Keratinocyte (primary cell): ENCODE measurements around the gene PDRG1. TPM values are rescaled to one million over a fixed set of nuclear protein-coding genes. Genes with fewer than 3 reads are reported as not detected.

Source experiments
- DNase-seq: peaks from one replicate; pipeline ENCODE4 v3.0.0-alpha.2; 2011; ENCODE audit warnings: low read depth, missing footprints, low spot score
- FAIRE-seq: peaks from 2 replicates; lab custom pipeline; 2011; peaks lifted over from hg19 to GRCh38; lab: Jason Lieb, UNC
- H2AFZ ChIP-seq: 2 replicates; pipeline ENCODE4 v1.6.0; 2012; ENCODE audit warnings: low read length, control low read depth, inconsistent platforms; ENCODE audit not compliant: control insufficient read depth
- H3K27ac ChIP-seq: 2 replicates; pipeline ENCODE4 v1.5.1; 2011; ENCODE audit warnings: low read length; ENCODE audit not compliant: control insufficient read depth, insufficient read depth
- H3K27me3 ChIP-seq: 3 replicates; pipeline ENCODE4 v1.6.0; 2011; ENCODE audit warnings: low read length; ENCODE audit not compliant: control insufficient read depth, insufficient read depth; ENCODE audit errors: extremely low read depth
- H3K36me3 ChIP-seq, 2 experiments: 2 replicates in 1 of 2; 3 replicates in 1 of 2; pipeline ENCODE4 v1.5.1; 2011; ENCODE audit warnings: low read length in 2 of 2, mild to moderate bottlenecking in 1 of 2; ENCODE audit not compliant: control insufficient read depth in 2 of 2, insufficient read depth in 2 of 2; ENCODE audit errors: extremely low read depth in 1 of 2
- H3K4me1 ChIP-seq: 3 replicates; pipeline ENCODE4 v1.5.1; 2011; ENCODE audit warnings: low read length; ENCODE audit not compliant: control insufficient read depth, insufficient read depth; ENCODE audit errors: extremely low read depth
- H3K4me2 ChIP-seq: 3 replicates; pipeline ENCODE4 v1.6.0; 2011; ENCODE audit warnings: low read depth, low read length; ENCODE audit not compliant: control insufficient read depth, insufficient read depth; ENCODE audit errors: extremely low read depth
- H3K4me3 ChIP-seq, 3 experiments: fragments of 200-600 bp in 1 of 3; sonication (generic) in 1 of 3; 2 replicates in 2 of 3; 3 replicates in 1 of 3; pipeline ENCODE4 v1.5.1; 2011 to 2016; ENCODE audit warnings: low read length in 3 of 3, mild to moderate bottlenecking in 3 of 3, control low read depth in 2 of 3, inconsistent platforms in 1 of 3, low read depth in 1 of 3, mixed read lengths in 1 of 3, mixed run types in 1 of 3, moderate library complexity in 1 of 3; ENCODE audit not compliant: control insufficient read depth in 2 of 3, insufficient read depth in 2 of 3; ENCODE audit errors: extremely low read depth in 1 of 3
- H3K79me2 ChIP-seq: 2 replicates; pipeline ENCODE4 v1.6.0; 2012; ENCODE audit warnings: low read length; ENCODE audit not compliant: control insufficient read depth, insufficient read depth
- H3K9ac ChIP-seq: 3 replicates; pipeline ENCODE4 v1.6.0; 2011; ENCODE audit warnings: low read length; ENCODE audit not compliant: control insufficient read depth, insufficient read depth; ENCODE audit errors: extremely low read depth
- H3K9me1 ChIP-seq: 3 replicates; pipeline ENCODE4 v1.6.0; 2011; ENCODE audit warnings: low read length; ENCODE audit not compliant: control insufficient read depth, insufficient read depth; ENCODE audit errors: extremely low read depth
- H3K9me3 ChIP-seq: 2 replicates; pipeline ENCODE4 v1.5.1; 2012; ENCODE audit warnings: low read depth, low read length; ENCODE audit not compliant: control insufficient read depth
- H4K20me1 ChIP-seq: 3 replicates; pipeline ENCODE4 v1.6.0; 2011; ENCODE audit warnings: low read length; ENCODE audit not compliant: control insufficient read depth, insufficient read depth; ENCODE audit errors: extremely low read depth
- EZH2 ChIP-seq: IDR thresholded peaks from one replicate; pipeline ENCODE4 v1.6.1; 2012; ENCODE audit warnings: inconsistent platforms, mild to moderate bottlenecking, low read length, moderate library complexity
- dilution Hi-C: fragments of 300-500 bp; cut with MboI; formaldehyde crosslinking; loops from one replicate; pipeline ENCODE4 v1.7.0; 2020; ENCODE audit warnings: low sequenced_read_pairs; ENCODE audit not compliant: extremely low pct_ligation_motif_present
- polyA plus RNA-seq, 5 experiments: library from polyadenylated mRNA; depleted of rRNA in 3 of 5; stranded (reverse) in 3 of 5; stranded (forward) in 1 of 5; unstranded in 1 of 5; fragments of >200 nt; gene quantifications; 1 replicate in 1 of 5; 2 replicates in 3 of 5; 3 replicates in 1 of 5; pipeline versions ENCODE4 v1.2.1 to v1.2.3, GENCODE V29; 2011 to 2012; ENCODE audit warnings: missing spikeins in 2 of 5, low read depth in 1 of 5, low replicate concordance in 1 of 5
- TF ChIP-seq, protein P1 (sequence below), 3 experiments: IDR thresholded peaks in 1 of 3; conservative IDR thresholded peaks in 1 of 3; optimal IDR thresholded peaks in 1 of 3; 2 replicates in 2 of 3; 3 replicates in 1 of 3; pipeline versions ENCODE3 to v1.5.1; 2011; ENCODE audit warnings: low read length in 3 of 3, mild to moderate bottlenecking in 3 of 3, moderate library complexity in 2 of 3, control low read depth in 1 of 3, inconsistent platforms in 1 of 3; ENCODE audit not compliant: insufficient read depth in 2 of 3; ENCODE audit errors: extremely low read depth in 1 of 3

PDRG1 gene
- polyA plus RNA-seq, 1 donor (not counting 4 experiments of a cell fraction or from before 2014, with no cell fraction given): 15.3 TPM

DNA sequence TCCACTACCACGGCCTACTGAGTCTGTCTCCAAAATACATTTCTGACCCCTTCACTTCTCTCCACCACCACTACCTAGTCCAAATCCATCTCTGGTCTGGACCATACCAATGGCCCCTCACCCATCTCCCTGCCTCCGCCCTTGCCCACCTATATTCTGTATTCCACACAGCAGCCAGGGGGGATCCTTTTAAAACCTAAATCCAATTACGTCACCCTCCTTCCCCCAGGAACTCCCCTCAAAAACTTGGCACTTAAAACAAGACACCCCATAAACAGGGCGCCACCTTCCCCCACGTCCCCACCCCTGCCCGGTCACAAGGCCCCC, 680 bp downstream of the PDRG1 start:
- DNase-seq (no peak), FAIRE-seq (no peak)
- Histone ChIP-seq H2AFZ (no peak overlapping the region), H3K4me1 (peaks cover 9% of the 10 kb centered on the region), H3K9ac (peak overlapping the region; percentile 85), H3K79me2 (peaks cover 24% of the 10 kb centered on the region), H3K27me3 (peaks cover 2% of the 10 kb centered on the region), H3K9me3 (no peaks in the 10 kb centered on the region), H3K4me2 (peak overlapping the region; percentile 91), H3K27ac (peak overlapping the region; percentile 58), H3K9me1 (no peaks in the 10 kb centered on the region), H3K4me3 (peak overlapping the region; percentile 83 to 96 (median 86)), H4K20me1 (no peaks in the 10 kb centered on the region), H3K36me3 (peaks cover 5 to 28% of the 10 kb centered on the region in 2 experiments)
- dilution Hi-C loops: no loop called here
- TF ChIP-seq, protein P1, sequence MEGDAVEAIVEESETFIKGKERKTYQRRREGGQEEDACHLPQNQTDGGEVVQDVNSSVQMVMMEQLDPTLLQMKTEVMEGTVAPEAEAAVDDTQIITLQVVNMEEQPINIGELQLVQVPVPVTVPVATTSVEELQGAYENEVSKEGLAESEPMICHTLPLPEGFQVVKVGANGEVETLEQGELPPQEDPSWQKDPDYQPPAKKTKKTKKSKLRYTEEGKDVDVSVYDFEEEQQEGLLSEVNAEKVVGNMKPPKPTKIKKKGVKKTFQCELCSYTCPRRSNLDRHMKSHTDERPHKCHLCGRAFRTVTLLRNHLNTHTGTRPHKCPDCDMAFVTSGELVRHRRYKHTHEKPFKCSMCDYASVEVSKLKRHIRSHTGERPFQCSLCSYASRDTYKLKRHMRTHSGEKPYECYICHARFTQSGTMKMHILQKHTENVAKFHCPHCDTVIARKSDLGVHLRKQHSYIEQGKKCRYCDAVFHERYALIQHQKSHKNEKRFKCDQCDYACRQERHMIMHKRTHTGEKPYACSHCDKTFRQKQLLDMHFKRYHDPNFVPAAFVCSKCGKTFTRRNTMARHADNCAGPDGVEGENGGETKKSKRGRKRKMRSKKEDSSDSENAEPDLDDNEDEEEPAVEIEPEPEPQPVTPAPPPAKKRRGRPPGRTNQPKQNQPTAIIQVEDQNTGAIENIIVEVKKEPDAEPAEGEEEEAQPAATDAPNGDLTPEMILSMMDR (optimal IDR thresholded peaks at IDR 0.05 in 1 of 3, IDR thresholded peaks at IDR 0.05 in 1 of 3, conservative IDR thresholded peaks at IDR 0.05 in 1 of 3; ENCODE audit: extremely low read depth in 1 of 3, insufficient read depth in 2 of 3, low read length in 3 of 3): no peak
- TF ChIP-seq EZH2: no peak

DNA sequence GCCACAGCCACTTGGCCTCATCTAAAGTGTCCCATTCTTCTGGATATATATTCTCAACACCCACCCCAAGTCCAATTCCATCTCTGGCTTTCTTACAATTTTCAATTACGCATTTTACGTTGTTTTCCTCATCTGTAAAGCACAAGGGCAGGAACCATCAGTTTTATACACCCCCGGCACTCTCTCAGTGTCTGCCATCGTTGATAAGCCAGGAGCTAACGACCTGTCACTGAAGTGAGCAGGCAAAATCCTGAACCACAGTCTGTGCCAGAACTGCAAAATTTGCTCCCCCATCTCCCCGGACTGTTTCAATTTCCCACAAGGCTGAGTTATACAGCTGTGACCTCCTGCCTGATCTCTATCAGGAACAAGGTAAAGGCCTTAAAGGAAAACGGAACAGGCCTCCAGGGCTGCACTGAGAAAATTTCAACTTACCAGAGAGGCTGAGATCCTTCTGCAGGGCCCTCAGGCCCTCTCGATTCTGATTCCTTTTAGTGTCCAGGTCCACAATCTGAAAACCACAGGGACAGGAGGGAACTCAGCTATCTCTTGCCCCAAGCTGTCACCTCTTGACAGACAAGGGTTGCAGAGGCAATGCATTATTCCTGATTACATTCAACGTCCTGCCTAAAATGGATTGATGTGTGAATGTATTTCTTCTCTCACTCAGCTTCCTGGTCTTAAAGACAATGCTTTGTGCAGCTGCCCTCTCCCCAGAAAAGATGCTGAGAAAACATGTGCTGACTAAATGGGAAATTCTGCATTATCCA, 1.8 kb downstream of the PDRG1 start:
- dilution Hi-C loops: no loop called here
- H4K20me1 ChIP-seq: no peaks in the 10 kb centered on the region
- no peaks in the 10 kb centered on the region for H3K9me3 ChIP-seq
- H3K4me2 ChIP-seq: peak overlapping the region; percentile 91
- DNase-seq (no peak), FAIRE-seq (no peak)
- H3K4me1 ChIP-seq: peaks cover 9% of the 10 kb centered on the region
- no peak overlapping the region for H3K4me3 ChIP-seq
- H3K36me3 ChIP-seq: peaks cover 11 to 38% of the 10 kb centered on the region in 2 experiments
- H3K27ac ChIP-seq: no peak overlapping the region
- H3K27me3 ChIP-seq: no peaks in the 10 kb centered on the region
- no peak overlapping the region for H2AFZ ChIP-seq
- H3K79me2 ChIP-seq: peaks cover 24% of the 10 kb centered on the region
- peak overlapping the region; percentile 85 for H3K9ac ChIP-seq
- TF ChIP-seq EZH2: no peak
- TF ChIP-seq, protein P1 (optimal IDR thresholded peaks at IDR 0.05 in 1 of 3, IDR thresholded peaks at IDR 0.05 in 1 of 3, conservative IDR thresholded peaks at IDR 0.05 in 1 of 3; ENCODE audit: extremely low read depth in 1 of 3, insufficient read depth in 2 of 3, low read length in 3 of 3): no peak
- no peaks in the 10 kb centered on the region for H3K9me1 ChIP-seq
